ENCODE results near the gene AUNIP.

DNA sequence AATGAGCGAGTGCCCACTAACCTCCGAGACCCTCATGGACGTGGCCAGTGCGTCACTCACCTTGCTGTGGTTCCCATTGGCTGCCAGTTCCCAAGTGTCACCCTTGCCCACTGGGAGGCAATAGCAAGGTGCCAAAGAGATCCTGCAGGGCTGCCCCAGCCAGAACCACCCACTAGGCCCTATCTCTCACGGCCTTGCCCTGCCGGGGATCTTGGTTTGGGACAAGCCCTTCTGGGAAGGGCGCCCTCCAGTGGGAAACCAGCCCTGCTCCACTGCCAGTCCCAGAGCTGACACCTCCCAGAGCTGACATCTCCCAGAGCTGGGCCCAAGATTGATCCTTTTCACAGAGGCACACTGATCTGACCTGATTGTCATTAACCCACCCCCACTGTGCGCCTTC is 61.3 kb downstream of the AUNIP start:
- TF ChIP-seq, protein P1, sequence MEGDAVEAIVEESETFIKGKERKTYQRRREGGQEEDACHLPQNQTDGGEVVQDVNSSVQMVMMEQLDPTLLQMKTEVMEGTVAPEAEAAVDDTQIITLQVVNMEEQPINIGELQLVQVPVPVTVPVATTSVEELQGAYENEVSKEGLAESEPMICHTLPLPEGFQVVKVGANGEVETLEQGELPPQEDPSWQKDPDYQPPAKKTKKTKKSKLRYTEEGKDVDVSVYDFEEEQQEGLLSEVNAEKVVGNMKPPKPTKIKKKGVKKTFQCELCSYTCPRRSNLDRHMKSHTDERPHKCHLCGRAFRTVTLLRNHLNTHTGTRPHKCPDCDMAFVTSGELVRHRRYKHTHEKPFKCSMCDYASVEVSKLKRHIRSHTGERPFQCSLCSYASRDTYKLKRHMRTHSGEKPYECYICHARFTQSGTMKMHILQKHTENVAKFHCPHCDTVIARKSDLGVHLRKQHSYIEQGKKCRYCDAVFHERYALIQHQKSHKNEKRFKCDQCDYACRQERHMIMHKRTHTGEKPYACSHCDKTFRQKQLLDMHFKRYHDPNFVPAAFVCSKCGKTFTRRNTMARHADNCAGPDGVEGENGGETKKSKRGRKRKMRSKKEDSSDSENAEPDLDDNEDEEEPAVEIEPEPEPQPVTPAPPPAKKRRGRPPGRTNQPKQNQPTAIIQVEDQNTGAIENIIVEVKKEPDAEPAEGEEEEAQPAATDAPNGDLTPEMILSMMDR (IDR thresholded peaks at IDR 0.05) = peak in 1 of 2 donors; percentile 55
- TF ChIP-seq EP300 (IDR thresholded peaks at IDR 0.05) = no peak
- TF ChIP-seq POLR2A (IDR thresholded peaks at IDR 0.05) = no peak
